HG02610 (cell line): ENCODE data around the gene ADM.

Experiments
- ATAC-seq: cut with Tn5 transposase; IDR thresholded peaks from one replicate; pipeline ENCODE4 v1.9.1; 2021; ENCODE audit warnings: mild to moderate bottlenecking, moderate library complexity; ENCODE audit not compliant: unreplicated experiment

ADM gene

DNA sequence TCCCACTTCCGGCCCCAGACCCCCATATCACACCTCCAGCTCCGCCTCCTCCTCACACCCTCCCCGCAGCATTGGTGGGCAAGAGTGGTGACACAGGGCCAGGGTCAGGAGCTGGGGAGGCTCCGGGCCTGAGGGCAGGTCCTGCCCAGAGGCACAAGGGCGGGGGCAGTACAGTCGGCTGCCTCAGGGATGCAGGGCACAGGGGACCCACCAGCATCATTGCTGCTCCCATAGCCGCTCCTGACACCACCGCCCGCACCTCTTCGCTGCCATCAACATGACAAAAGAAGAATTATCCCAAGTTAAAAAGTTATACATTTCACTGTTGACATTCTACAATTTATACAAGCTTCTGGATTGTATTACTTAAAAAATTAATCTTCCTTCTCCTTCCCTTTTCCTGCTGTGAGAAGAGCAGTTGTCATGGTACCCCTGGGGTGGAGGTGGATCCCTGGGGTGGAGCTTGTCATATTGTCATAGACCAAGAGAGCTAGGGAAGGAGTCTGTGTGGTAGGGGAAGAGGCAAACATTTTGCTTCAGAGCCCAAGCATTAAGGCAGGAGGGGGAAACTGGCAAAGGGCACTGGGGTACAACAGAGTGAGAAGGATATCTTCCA lies 15.0 kb upstream of the ADM start:
- ATAC-seq = no peak

- ATAC-seq = no peak
Measured at GRCh38 chr11:10291801-10292638, 12.9 kb upstream of the ADM start.

DNA sequence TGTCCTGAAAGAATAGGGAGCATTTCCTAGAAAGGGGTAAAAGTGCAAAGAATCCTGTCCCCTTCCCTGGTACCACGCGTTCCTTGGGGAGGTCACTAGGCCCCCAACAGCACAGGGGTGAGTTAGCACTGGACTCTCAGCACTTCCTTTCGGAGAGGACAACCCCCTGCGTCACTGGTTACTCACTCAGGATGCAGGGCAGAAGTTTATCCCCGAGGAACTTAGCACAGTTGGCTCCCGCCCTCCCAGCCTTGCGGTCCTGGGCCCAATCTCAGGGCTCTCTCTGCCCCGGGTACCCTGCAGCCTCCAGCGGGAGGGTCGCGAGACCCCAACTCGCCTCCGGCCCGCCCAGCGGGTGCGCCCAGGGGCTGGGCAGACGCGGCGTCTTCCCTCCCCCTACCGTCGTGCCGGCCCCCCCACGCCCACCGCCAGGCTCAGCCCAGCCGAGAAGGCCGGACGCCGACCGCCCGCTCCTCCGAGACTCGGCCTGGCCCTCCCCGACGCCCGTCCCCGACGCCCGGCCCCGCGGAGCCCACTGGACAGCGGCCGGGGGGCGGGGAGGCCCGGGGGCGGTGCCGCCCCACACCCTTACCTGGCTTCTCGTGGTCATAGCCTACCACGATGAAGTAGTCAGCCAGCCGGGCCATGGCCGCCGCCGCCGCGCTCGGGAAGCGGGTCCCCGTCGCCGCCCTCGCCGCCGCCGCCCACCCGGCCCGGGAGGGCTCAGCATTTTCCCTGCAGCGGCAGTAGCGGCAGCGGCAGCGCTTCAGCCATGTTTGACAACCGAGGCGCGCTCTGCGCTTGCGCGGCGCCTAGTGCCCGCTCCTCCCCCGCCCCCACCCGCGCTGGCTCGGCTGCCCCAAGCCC lies 11.2 kb upstream of the ADM start, which contains the start of gene SBF2:
Gene SBF2 (minus strand): TSS at position 797 of the 867 bp plus-strand sequence. CDS start 150 bp downstream, at position 647.
- peak; percentile 35 for ATAC-seq

- ATAC-seq = no peak
Measured at GRCh38 chr11:10294290-10294953, 10.5 kb upstream of the ADM start.

DNA sequence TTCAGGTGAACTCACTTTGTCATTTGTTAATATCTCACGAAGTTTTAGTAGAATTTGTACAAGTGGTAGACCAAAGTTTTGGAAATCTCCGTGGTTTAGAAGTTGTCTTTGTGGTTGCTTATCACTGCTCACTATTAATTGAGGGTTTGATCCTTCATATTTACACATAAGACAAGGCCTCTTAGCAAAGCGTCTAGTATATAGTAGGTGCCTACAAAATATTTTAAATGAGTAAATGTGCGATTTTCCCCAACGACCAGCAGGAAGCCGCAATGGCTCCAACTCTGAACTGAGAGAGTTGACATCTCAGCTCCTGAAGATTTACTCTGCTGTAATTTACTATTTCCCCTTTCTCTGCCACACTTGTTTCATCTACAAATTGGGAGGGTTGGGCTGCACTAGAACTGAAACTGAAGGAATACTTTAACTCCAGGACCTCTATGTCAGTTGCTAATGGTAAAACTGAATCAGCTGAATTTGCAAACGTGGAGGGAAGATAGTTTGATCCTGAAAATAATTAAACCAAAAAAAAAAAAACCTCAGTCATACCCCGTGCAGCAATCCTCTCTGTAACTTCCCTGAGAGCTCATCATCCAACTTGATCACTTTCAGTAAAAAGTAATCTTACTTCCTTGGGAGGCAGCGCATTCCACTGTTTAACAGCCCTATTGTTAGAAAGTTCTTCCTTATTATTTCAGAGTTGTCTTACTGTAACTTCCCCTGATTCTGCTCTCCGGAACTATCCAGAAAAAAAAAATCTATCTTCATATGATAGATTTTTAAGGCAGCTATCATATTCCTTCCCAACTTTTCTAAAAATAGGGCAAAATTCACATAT lies 9.6 kb upstream of the ADM start:
- ATAC-seq = no peak

- ATAC-seq = peak; percentile 95
Measured at GRCh38 chr11:10298342-10298741, 6.5 kb upstream of the ADM start.

DNA sequence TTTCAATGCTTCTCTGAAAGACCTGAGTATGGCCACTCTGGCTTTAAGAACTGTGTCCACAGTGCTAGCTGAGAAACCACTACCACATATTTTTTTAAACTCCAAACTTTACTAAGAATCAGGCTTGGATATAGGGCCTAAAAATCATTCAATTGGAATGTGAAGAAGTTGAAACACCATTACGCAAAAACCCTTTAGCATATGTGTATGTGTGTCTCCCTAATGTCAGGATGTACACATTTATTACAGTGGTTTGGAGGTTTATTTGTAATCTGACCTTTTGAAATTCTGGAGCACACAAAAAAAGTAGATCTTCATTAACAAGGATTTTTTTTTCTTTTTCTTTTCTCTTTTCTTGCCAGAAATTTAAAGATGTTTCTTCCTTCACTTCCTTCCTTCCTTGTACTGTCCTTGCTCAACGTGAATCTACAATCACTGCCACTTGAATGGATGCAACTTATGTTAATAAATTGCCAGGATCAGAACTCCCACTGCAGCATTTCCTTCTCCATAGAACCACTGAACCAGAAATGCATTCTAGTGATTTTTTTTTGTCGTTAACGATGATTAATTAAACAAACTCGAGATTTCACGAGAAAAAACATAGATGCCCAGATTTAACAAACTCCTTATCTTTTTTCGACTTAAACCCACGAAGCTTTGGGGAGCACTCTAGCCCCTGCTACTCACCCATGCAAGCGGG lies 3.1 kb upstream of the ADM start:
- no peak for ATAC-seq

DNA sequence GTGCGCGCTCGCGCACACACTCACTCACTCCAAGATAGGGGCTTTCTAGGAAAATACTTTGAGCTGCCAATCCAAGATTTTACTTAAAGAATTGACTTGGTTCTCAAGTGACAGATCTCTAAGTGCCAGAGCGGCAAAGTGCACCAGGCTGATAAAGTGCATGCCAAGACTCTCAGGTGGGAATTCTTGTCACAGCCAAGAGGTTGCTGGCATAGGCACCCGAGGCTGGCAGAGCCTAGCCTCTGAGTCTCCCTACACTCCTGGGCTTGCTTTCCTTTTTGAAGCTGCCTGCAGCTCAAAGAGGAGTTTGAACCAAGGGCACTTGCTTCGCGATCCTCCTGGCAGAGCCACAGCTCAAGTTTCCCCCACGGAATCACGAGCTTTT lies 2.5 kb upstream of the ADM start:
- ATAC-seq = no peak

GRCh38 chr11:10302744-10303557 lies 1.9 kb upstream of the ADM start:
- peak; percentile 20 for ATAC-seq

DNA sequence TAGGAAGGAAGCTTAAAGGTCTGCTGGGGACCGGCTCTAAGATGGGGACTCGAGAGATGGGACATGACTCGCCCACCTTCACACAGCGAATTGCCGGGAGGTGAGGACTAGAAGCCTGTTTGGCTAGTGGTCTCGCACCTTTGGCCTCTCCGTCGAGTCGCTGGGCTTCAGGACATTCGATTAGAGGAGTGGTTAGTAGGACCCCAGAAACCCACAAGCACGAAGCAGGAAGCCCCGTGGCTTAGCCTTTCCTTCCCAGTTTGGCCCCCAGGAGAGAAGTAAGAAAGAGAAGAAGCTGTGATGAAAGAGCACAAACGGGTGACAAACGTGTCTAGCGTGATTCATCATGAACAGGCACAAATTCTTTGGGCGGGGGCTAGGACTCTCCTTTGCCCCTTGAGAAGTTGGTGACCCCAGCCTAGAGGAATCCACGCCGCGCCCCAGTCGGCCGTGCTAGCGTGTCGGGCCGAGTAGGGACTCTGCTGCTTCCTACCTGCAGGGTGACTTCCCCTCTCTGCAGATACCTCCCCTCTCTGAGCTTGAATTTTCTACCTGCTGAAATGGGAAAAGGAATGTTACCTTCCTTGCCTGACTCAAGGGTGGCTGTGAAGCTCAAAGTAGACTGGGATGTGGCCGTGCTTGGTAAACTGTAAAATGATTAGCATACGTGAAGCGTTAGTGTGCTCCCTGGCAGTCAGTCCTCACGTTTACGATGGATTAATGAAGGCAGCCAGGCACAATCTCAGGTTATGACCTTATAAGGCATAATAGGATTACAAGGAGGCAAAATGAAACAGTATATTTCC lies 1.1 kb upstream of the ADM start:
- no peak for ATAC-seq

GRCh38 chr11:10305262-10305963 lies 540 bp downstream of the ADM start:
- no peak for ATAC-seq

GRCh38 chr11:10305964-10306918 lies 1.4 kb downstream of the ADM start:
- no peak for ATAC-seq

GRCh38 chr11:10307022-10307399 lies 2.1 kb downstream of the ADM start:
- ATAC-seq = no peak

DNA sequence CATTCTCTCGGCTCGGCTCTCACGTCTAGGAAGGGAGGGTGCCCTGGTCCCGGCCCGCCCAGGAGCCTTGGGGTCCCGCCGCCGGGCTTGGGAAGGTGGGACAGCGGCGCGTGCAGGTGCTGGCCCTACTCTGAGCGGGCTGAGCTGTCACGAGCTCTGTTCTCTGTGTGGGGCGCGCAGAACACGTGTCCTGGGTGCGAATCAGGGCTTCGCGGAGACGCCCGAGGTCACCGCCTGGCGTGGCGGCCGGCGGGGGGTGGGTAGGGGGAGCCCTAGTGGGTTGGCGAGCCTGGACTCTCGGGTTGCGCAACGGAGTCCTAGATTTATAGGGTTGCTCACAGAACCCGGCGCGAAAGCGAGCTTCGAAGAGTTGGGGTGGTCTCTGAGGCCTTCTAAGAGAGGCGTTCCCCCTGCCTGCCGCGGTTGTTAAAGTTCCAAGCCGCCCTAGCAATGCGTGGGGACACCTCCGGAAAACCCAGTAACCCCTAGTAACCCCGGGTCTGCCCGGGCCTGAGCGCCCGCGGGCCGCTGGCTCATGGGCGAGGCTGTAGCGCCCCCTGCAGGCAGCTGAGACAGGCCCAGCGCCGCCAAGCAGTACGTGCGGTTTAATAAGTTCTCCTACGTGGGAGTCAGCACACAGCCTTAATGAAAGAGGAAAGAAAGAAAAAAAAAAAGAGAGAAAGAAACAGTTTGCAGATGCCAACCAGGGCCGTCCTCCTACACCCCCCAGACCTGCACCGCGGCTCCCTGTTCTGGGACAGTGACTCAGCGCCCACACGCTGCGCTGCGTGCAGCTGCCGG lies 2.7 kb downstream of the ADM start:
- ATAC-seq = peak; percentile 72
